OCI-LY7 (cell line): ENCODE results near the gene COX7A2. TPM values are rescaled to one million over a fixed set of nuclear protein-coding genes. Genes with fewer than 3 reads are reported as not detected.

Experiments used
- BruUV-seq: library from RNA; stranded (reverse); fragments of 400-500 nt; replicated peaks from 2 replicates; lab custom pipeline; 2021; lab: Mats Ljungman, UMichigan
- CTCF ChIA-PET: fragments of 300-600 bp; sonication (Branson Sonifier 250); formaldehyde crosslinking; loops from one replicate; lab custom pipeline; 2022; ENCODE audit warnings: antibody characterized with exemption; ENCODE audit not compliant: unreplicated experiment; lab: Charles Lee
- POLR2A ChIA-PET: fragments of 300-600 bp; sonication (Branson Sonifier 250); formaldehyde crosslinking; loops from one replicate; lab custom pipeline; 2022; ENCODE audit warnings: antibody characterized with exemption; lab: Charles Lee
- DNase-seq: peaks from one replicate; pipeline ENCODE4 v3.0.0-alpha.2; 2015; ENCODE audit warnings: low spot score
- H2AFZ ChIP-seq: fragments of 200-600 bp; sonication (generic), shearing (Covaris generic); 2 replicates; pipeline ENCODE4 v1.6.1; 2014; ENCODE audit warnings: mild to moderate bottlenecking, antibody characterized with exemption, low read length, moderate library complexity
- H3K27ac ChIP-seq: fragments of 200-600 bp; sonication (generic); 2 replicates; pipeline ENCODE4 v1.5.1; 2014; ENCODE audit warnings: mixed run types, low read depth, mild to moderate bottlenecking, moderate library complexity, low read length, inconsistent platforms; ENCODE audit not compliant: poor library complexity, severe bottlenecking
- H3K36me3 ChIP-seq: fragments of 200-600 bp; sonication (generic); 2 replicates; pipeline ENCODE4 v1.6.1; 2014; ENCODE audit warnings: mild to moderate bottlenecking, antibody characterized with exemption, low read length, moderate library complexity, mixed read lengths; ENCODE audit not compliant: insufficient read depth
- H3K4me1 ChIP-seq: fragments of 200-600 bp; sonication (generic); 2 replicates; pipeline ENCODE4 v1.5.1; 2014; ENCODE audit warnings: mild to moderate bottlenecking, low read length; ENCODE audit not compliant: insufficient read depth, poor library complexity, severe bottlenecking
- H3K4me2 ChIP-seq: fragments of 200-600 bp; sonication (generic); 2 replicates; pipeline ENCODE4 v1.6.1; 2014; ENCODE audit warnings: mild to moderate bottlenecking, low read length
- H3K4me3 ChIP-seq: fragments of 200-600 bp; sonication (generic); 2 replicates; pipeline ENCODE4 v1.5.1; 2014; ENCODE audit warnings: mild to moderate bottlenecking, low read depth, low read length; ENCODE audit not compliant: poor library complexity, severe bottlenecking
- H3K79me2 ChIP-seq: fragments of 200-600 bp; sonication (generic); 2 replicates; pipeline ENCODE4 v1.6.1; 2016; ENCODE audit warnings: low read depth, mild to moderate bottlenecking, low read length, moderate library complexity, mixed read lengths; ENCODE audit not compliant: insufficient read depth
- H3K9me2 ChIP-seq: fragments of 200-600 bp; sonication (generic); 2 replicates; pipeline ENCODE4 v1.6.1; 2016; ENCODE audit warnings: mild to moderate bottlenecking, low read length, mixed read lengths; ENCODE audit not compliant: insufficient read depth
- H3K9me3 ChIP-seq: fragments of 200-600 bp; sonication (generic); 2 replicates; pipeline ENCODE4 v1.6.1; 2014; ENCODE audit warnings: mild to moderate bottlenecking, mixed run types, low read length, mixed read lengths
- H4K20me1 ChIP-seq: fragments of 200-600 bp; sonication (generic); 2 replicates; pipeline ENCODE4 v1.6.1; 2014; ENCODE audit warnings: mild to moderate bottlenecking, antibody characterized with exemption, low read length, moderate library complexity, mixed read lengths; ENCODE audit not compliant: insufficient read depth
- EZH2phosphoT487 ChIP-seq: fragments of 200-600 bp; sonication (generic); IDR thresholded peaks from 2 replicates; pipeline ENCODE4 v1.6.1; 2018; ENCODE audit warnings: low read depth, borderline replicate concordance, mild to moderate bottlenecking, mixed run types, antibody characterized with exemption, low read length, moderate library complexity, mixed read lengths
- intact Hi-C: fragments of 100-400 bp; cut with micrococcal nuclease; formaldehyde crosslinking; loops from one replicate; pipeline ENCODE4 v1.10.0; 2022; ENCODE audit not compliant: unreplicated experiment
- total RNA-seq, 2 experiments: library from RNA; depleted of rRNA in 1 of 2; stranded (reverse); fragments of >200 nt in 1 of 2; shearing (Covaris generic) in 1 of 2; gene quantifications; 2 replicates each; pipeline ENCODE4 v1.2.3, GENCODE V29; 2014 to 2022
- TF ChIP-seq, protein P1 (sequence below): fragments of 200-600 bp; sonication (generic); conservative IDR thresholded peaks from 2 replicates; pipeline ENCODE4 v1.5.1; 2014; ENCODE audit warnings: mild to moderate bottlenecking, antibody characterized with exemption, low read length, moderate library complexity, mixed read lengths

COX7A2 gene
- total RNA-seq, 2 experiments from 2014 or later, result 210 to 403 TPM

DNA sequence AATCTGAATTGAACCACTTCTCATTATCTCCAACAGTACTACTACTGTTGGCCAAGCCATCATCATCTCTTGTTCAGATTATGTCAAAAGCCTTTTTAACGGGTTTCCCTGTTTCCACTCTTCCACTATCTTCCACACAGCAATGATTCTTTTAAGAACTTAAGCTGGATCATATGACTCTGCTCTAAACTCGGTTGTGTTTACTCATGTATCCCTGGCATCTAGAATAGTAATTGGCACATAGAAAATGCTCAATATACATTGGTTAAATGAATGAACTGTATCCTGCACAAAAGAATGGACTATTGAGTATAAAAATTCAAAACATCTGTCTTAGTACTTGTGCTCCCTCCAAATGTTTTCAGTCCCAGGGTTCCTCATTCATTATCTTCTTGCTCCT, 2.8 kb upstream of the COX7A2 start:
- H2AFZ ChIP-seq, result no peak overlapping the region
- H3K4me2 ChIP-seq, result no peak overlapping the region
- no peaks in the 10 kb centered on the region for H4K20me1 ChIP-seq
- TF ChIP-seq, protein P1, sequence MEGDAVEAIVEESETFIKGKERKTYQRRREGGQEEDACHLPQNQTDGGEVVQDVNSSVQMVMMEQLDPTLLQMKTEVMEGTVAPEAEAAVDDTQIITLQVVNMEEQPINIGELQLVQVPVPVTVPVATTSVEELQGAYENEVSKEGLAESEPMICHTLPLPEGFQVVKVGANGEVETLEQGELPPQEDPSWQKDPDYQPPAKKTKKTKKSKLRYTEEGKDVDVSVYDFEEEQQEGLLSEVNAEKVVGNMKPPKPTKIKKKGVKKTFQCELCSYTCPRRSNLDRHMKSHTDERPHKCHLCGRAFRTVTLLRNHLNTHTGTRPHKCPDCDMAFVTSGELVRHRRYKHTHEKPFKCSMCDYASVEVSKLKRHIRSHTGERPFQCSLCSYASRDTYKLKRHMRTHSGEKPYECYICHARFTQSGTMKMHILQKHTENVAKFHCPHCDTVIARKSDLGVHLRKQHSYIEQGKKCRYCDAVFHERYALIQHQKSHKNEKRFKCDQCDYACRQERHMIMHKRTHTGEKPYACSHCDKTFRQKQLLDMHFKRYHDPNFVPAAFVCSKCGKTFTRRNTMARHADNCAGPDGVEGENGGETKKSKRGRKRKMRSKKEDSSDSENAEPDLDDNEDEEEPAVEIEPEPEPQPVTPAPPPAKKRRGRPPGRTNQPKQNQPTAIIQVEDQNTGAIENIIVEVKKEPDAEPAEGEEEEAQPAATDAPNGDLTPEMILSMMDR, result no peak
- no peak for TF ChIP-seq EZH2phosphoT487
- peaks cover 7% of the 10 kb centered on the region for H3K4me1 ChIP-seq
- H3K9me3 ChIP-seq, result no peaks in the 10 kb centered on the region
- no peak for DNase-seq
- peaks cover 22% of the 10 kb centered on the region for H3K79me2 ChIP-seq
- no peak overlapping the region for H3K4me3 ChIP-seq
- no TSS peak for BruUV-seq
- no peaks in the 10 kb centered on the region for H3K9me2 ChIP-seq
- ChIA-PET POLR2A (no interaction called here), CTCF (no interaction called here)
- H3K27ac ChIP-seq, result no peak overlapping the region
- peaks cover 7% of the 10 kb centered on the region for H3K36me3 ChIP-seq
- intact Hi-C loops, result no loop called here

GRCh38 chr6:75244063-75244584, 523 bp upstream of the COX7A2 start:
- POLR2A ChIA-PET, result interaction anchor here (0.8 to 2.0 kb wide), 13 partner anchors 9 to 358 kb away, joined by 3 to 13 read pairs (median 6); partner anchors contain the start of genes SENP6 and TMEM30A
- Histone ChIP-seq H4K20me1 (no peaks in the 10 kb centered on the region), H3K9me3 (no peaks in the 10 kb centered on the region), H3K79me2 (peaks cover 37% of the 10 kb centered on the region), H3K36me3 (peaks cover 30% of the 10 kb centered on the region), H3K4me1 (peaks cover 13% of the 10 kb centered on the region), H3K9me2 (no peaks in the 10 kb centered on the region), H2AFZ (peak overlapping the region; percentile 92), H3K4me2 (peak overlapping the region; percentile 79), H3K27ac (no peak overlapping the region), H3K4me3 (peak overlapping the region; percentile 97)
- BruUV-seq, result TSS peak; percentile 99
- CTCF ChIA-PET, result interaction anchor here (1.3 kb wide), 1 partner anchor 40 kb away, joined by 5 read pairs; no protein-coding TSS in a partner anchor
- TF ChIP-seq EZH2phosphoT487, result no peak
- TF ChIP-seq, protein P1, result no peak
- intact Hi-C loops, result loop anchor here (5.0 kb wide), 1 partner anchor 358 kb away; the partner anchor contains the start of gene SENP6
- DNase-seq, result no peak

DNA sequence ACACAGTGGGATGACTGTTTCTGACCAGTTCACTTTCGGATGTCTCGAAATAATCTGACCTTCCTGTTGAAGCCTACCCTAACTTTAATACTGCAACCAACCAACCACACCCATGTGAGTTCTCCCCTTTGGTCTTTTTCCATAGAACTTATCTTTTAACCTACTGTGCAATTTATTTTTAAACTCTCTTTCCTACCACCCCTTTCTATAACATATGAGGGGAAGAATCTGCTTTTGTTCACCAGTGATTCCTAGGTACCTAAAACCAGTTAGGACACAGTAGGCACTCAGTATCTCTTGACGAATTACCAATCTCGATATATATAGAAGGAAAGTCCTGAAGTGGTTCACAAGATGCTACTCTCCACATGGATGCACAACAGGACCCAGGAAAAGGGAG, 7.0 kb downstream of the COX7A2 start:
- Histone ChIP-seq H3K9me3 (no peaks in the 10 kb centered on the region), H3K79me2 (peaks cover 18% of the 10 kb centered on the region), H3K27ac (no peak overlapping the region), H3K4me1 (peaks cover 9% of the 10 kb centered on the region), H3K4me2 (no peak overlapping the region), H2AFZ (no peak overlapping the region), H3K36me3 (peaks cover 58% of the 10 kb centered on the region), H4K20me1 (no peaks in the 10 kb centered on the region), H3K4me3 (no peak overlapping the region), H3K9me2 (no peaks in the 10 kb centered on the region)
- intact Hi-C loops, result no loop called here
- POLR2A ChIA-PET, result interaction anchor here (0.6 kb wide), 2 partner anchors 80 to 1560 kb away, joined by 3 to 4 read pairs; no protein-coding TSS in a partner anchor
- no TSS peak for BruUV-seq
- TF ChIP-seq, protein P1, result no peak
- TF ChIP-seq EZH2phosphoT487, result no peak
- CTCF ChIA-PET, result no interaction called here
- DNase-seq, result no peak
